Transverse colon (tissue), 4 donors: ENCODE data around the gene PDE1C. TPM values are rescaled to one million over a fixed set of nuclear protein-coding genes. Genes with fewer than 3 reads are reported as not detected.

ENCODE experiments used
- DNase-seq: peaks from one replicate; pipeline ENCODE4 v3.0.0-alpha.2; 2019
- H3K27ac ChIP-seq, 4 donors: fragments of 200-600 bp; sonication (generic); 2 replicates each; pipeline ENCODE4 v1.5.1; 2016 to 2018; ENCODE audit warnings: inconsistent platforms in 4 of 4
- H3K27me3 ChIP-seq: fragments of 200-600 bp; sonication (generic); 2 replicates; pipeline ENCODE4 v1.5.1; 2017; ENCODE audit warnings: inconsistent platforms
- H3K36me3 ChIP-seq, 4 donors: fragments of 200-600 bp; sonication (generic); 2 replicates each; pipeline ENCODE4 v1.5.1; 2017 to 2019; ENCODE audit warnings: inconsistent platforms in 4 of 4
- H3K4me1 ChIP-seq, 4 donors: fragments of 200-600 bp; sonication (generic); 2 replicates each; pipeline ENCODE4 v1.5.1; 2017 to 2020; ENCODE audit warnings: inconsistent platforms in 4 of 4
- H3K4me3 ChIP-seq, 4 donors: fragments of 200-600 bp; sonication (generic); 1 replicate in 1 of 4; 2 replicates in 3 of 4; pipeline versions ENCODE4 v1.5.1 to v1.6.1; 2017 to 2019; ENCODE audit warnings: inconsistent platforms in 4 of 4
- H3K9me3 ChIP-seq, 2 donors: fragments of 200-600 bp; sonication (generic); 2 replicates each; pipeline ENCODE4 v1.5.1; 2017 to 2019; ENCODE audit warnings: inconsistent platforms in 2 of 2
- CTCF ChIP-seq, 5 experiments: fragments of 200-600 bp in 3 of 5; fragments of 450-650 bp in 2 of 5; sonication (generic) in 3 of 5; IDR thresholded peaks; 1 replicate in 2 of 5; 2 replicates in 3 of 5; pipeline ENCODE4 v1.5.1; 2016 to 2017; ENCODE audit warnings: antibody characterized with exemption in 5 of 5, inconsistent platforms in 3 of 5, mild to moderate bottlenecking in 2 of 5, moderate library complexity in 1 of 5
- EP300 ChIP-seq: sonication (generic); formaldehyde crosslinking; IDR thresholded peaks from one replicate; pipeline ENCODE4 v1.6.1; 2017; ENCODE audit warnings: antibody characterized with exemption, low read depth
- POLR2A ChIP-seq: fragments of 450-650 bp; IDR thresholded peaks from one replicate; pipeline ENCODE4 v1.6.1; 2016; ENCODE audit warnings: antibody characterized with exemption, mild to moderate bottlenecking, moderate library complexity
- POLR2AphosphoS5 ChIP-seq, 3 donors: sonication (generic); formaldehyde crosslinking; IDR thresholded peaks; one replicate each; pipeline ENCODE4 v1.6.1; 2016; ENCODE audit warnings: antibody characterized with exemption in 3 of 3
- WGBS, 2 donors: methylation state at CpG; one replicate each; pipeline ENCODE4 v1.1.5; 2018; ENCODE audit warnings: low coverage in 1 of 2; 5-methylcytosine and 5-hydroxymethylcytosine counted together
- in situ Hi-C, 4 donors: fragments of 200-750 bp; cut with MboI; loops; one replicate each; pipeline versions ENCODE4 v1.15.0 to v1.15.1; 2017; ENCODE audit warnings: low sequenced_read_pairs in 3 of 4, low pct_ligation_motif_present in 1 of 4, low pct_unique_long_range_greater_than_20kb in 1 of 4
- intact Hi-C: fragments of 100-400 bp; cut with DNase I; formaldehyde crosslinking; loops from one replicate; pipeline ENCODE4 v1.15.1; 2023; ENCODE audit warnings: low total_unique reads
- total RNA-seq, 4 donors: library from RNA; depleted of rRNA; stranded (reverse); fragments of >200 nt; gene quantifications; one replicate each; pipeline ENCODE4 v1.1.0, GENCODE V29; 2016

Gene PDE1C
- total RNA-seq, 4 donors from 2014 or later = 1.5 to 8.4 (median 2.9) TPM

- in situ Hi-C loops = loop anchor here in 1 of 4 donors (25.0 kb wide), 1 partner anchor 569 kb away; no protein-coding TSS in a partner anchor
- Histone ChIP-seq H3K4me3 (no peak overlapping the region), H3K27ac (no peak overlapping the region), H3K9me3 (no peaks in the 10 kb centered on the region), H3K36me3 (no peaks in the 10 kb centered on the region), H3K4me1 (no peaks in the 10 kb centered on the region), H3K27me3 (no peaks in the 10 kb centered on the region)
- TF ChIP-seq POLR2A (no peak), CTCF (IDR thresholded peaks at IDR 0.05) (no peak), POLR2AphosphoS5 (IDR thresholded peaks at IDR 0.05) (no peak), EP300 (no peak)
- 52% methylated on average over 4 of the region's 4 CpGs; no CpG with 5 or more reads in 1 of the 2 donors for WGBS, 2 donors
- DNase-seq = no peak
- intact Hi-C loops = no loop called here
These were observed 302.4 kb downstream of the PDE1C start for GRCh38 chr7:31767686-31768358.

GRCh38 chr7:31764462-31764861, 305.7 kb downstream of the PDE1C start:
- TF ChIP-seq POLR2AphosphoS5 (IDR thresholded peaks at IDR 0.05) = no peak
- TF ChIP-seq CTCF (IDR thresholded peaks at IDR 0.05) = no peak
- TF ChIP-seq POLR2A = no peak
- TF ChIP-seq EP300 = no peak

GRCh38 chr7:31763548-31763947, 306.7 kb downstream of the PDE1C start:
- H3K27me3 ChIP-seq = no peaks in the 10 kb centered on the region
- no peak for DNase-seq
- in situ Hi-C loops (loop anchor here in 1 of 4 donors (25.0 kb wide), 1 partner anchor 574 kb away; no protein-coding TSS in a partner anchor), intact Hi-C loops (no loop called here)
- 6% methylated on average over 2 of the region's 2 CpGs; no CpG with 5 or more reads in 1 of the 2 donors for WGBS, 2 donors
- no peaks in the 10 kb centered on the region for H3K9me3 ChIP-seq
- H3K36me3 ChIP-seq = no peaks in the 10 kb centered on the region
- H3K4me3 ChIP-seq = no peak overlapping the region
- no peaks in the 10 kb centered on the region for H3K4me1 ChIP-seq
- no peak for TF ChIP-seq EP300
- TF ChIP-seq POLR2AphosphoS5 (IDR thresholded peaks at IDR 0.05) = no peak
- TF ChIP-seq CTCF (IDR thresholded peaks at IDR 0.05) = no peak
- TF ChIP-seq POLR2A = no peak
- H3K27ac ChIP-seq = no peak overlapping the region

More at GRCh38 chr7:31764462-31764861, 305.7 kb downstream of the PDE1C start:
- no peak for DNase-seq
- WGBS, 2 donors = 86 to 92% methylated on average over 4 of the region's 4 CpGs
- in situ Hi-C loops (loop anchor here in 1 of 4 donors (25.0 kb wide), 1 partner anchor 573 kb away; no protein-coding TSS in a partner anchor), intact Hi-C loops (no loop called here)
- H3K4me1 ChIP-seq = no peaks in the 10 kb centered on the region
- no peaks in the 10 kb centered on the region for H3K9me3 ChIP-seq
- no peaks in the 10 kb centered on the region for H3K36me3 ChIP-seq
- H3K27ac ChIP-seq = no peak overlapping the region
- H3K4me3 ChIP-seq = no peak overlapping the region
- H3K27me3 ChIP-seq = no peaks in the 10 kb centered on the region

GRCh38 chr7:31761646-31762045, 308.6 kb downstream of the PDE1C start:
- no peak for DNase-seq
- intact Hi-C loops (no loop called here), in situ Hi-C loops (loop anchor here in 1 of 4 donors (25.0 kb wide), 1 partner anchor 576 kb away; no protein-coding TSS in a partner anchor)
- Histone ChIP-seq H3K4me3 (no peak overlapping the region), H3K36me3 (no peaks in the 10 kb centered on the region), H3K27ac (no peak overlapping the region), H3K9me3 (no peaks in the 10 kb centered on the region), H3K4me1 (no peaks in the 10 kb centered on the region), H3K27me3 (no peaks in the 10 kb centered on the region)
- TF ChIP-seq CTCF (IDR thresholded peaks at IDR 0.05) (no peak), EP300 (no peak), POLR2A (no peak), POLR2AphosphoS5 (IDR thresholded peaks at IDR 0.05) (no peak)
